Myocyte (in vitro differentiated cells): ENCODE data around the gene HSPA13. TPM values are rescaled to one million over a fixed set of nuclear protein-coding genes. Genes with fewer than 3 reads are reported as not detected.

Experiments
- total RNA-seq: library from RNA; depleted of rRNA; stranded (reverse); fragments of >200 nt; gene quantifications from 2 replicates; pipeline ENCODE4 v1.2.3, GENCODE V29; 2014

The HSPA13 gene
- total RNA-seq, 1 donor from 2014 or later: 45.3 TPM

Other genes starting within 250 kb of the HSPA13 start
- not detected in 2 replicates for gene LIPI, start 172.2 kb downstream of the HSPA13 start, total RNA-seq
- gene RBM11, start 167.0 kb downstream of the HSPA13 start, total RNA-seq: not detected in 2 replicates
- not detected in 2 replicates for gene SAMSN1, start 163.2 kb upstream of the HSPA13 start, total RNA-seq